Psoas muscle (tissue), 8 donors: ENCODE measurements around the gene RING1. TPM values are rescaled to one million over a fixed set of nuclear protein-coding genes. Genes with fewer than 3 reads are reported as not detected.

Experiments used
- ATAC-seq, 4 donors: fragments of 200-7000 bp; cut with Tn5 transposase; one replicate each; pipeline ENCODE4 v1.9.1; 2020; ENCODE audit warnings: moderate library complexity in 3 of 4, mild to moderate bottlenecking in 2 of 4
- DNase-seq, 2 donors: peaks; one replicate each; pipeline ENCODE4 v3.0.0-alpha.2; 2020
- H3K27ac ChIP-seq: fragments of 200-600 bp; one replicate; pipeline ENCODE4 v1.8.0; 2022
- H3K27me3 ChIP-seq, 3 donors: fragments of 200-600 bp in 1 of 3; one replicate each; pipeline versions ENCODE4 v1.6.1 to v1.8.0; 2013 to 2022; ENCODE audit warnings: low read length in 2 of 3, mild to moderate bottlenecking in 2 of 3, moderate library complexity in 1 of 3; ENCODE audit not compliant: insufficient read depth in 3 of 3
- H3K36me3 ChIP-seq, 2 donors: fragments of 200-600 bp in 1 of 2; one replicate each; pipeline versions ENCODE4 v1.6.1 to v1.8.0; 2013 to 2022; ENCODE audit warnings: low read depth in 1 of 2, mild to moderate bottlenecking in 1 of 2, moderate library complexity in 1 of 2; ENCODE audit not compliant: insufficient read depth in 1 of 2
- H3K4me1 ChIP-seq: fragments of 200-600 bp; one replicate; pipeline ENCODE4 v1.8.0; 2022
- H3K4me3 ChIP-seq: fragments of 200-600 bp; one replicate; pipeline ENCODE4 v1.8.0; 2022; ENCODE audit warnings: mild to moderate bottlenecking
- H3K9me3 ChIP-seq: fragments of 200-600 bp; one replicate; pipeline ENCODE4 v1.8.0; 2022
- CTCF ChIP-seq: fragments of 200-600 bp; IDR thresholded peaks from one replicate; pipeline ENCODE4 v1.8.0; 2022; ENCODE audit warnings: antibody characterized with exemption
- WGBS, 3 donors: extraction: QIAGEN DNeasy Blood & Tissue Kit; methylation state at CpG; one replicate each; pipeline versions ENCODE4 v1.1.6 to v1.1.7; 2013; 5-methylcytosine and 5-hydroxymethylcytosine counted together
- intact Hi-C, 2 donors: fragments of 100-400 bp; cut with DNase I; formaldehyde crosslinking; loops; one replicate each; pipeline versions ENCODE4 v1.11.0 to v1.14.2; 2022
- polyA plus RNA-seq, 3 donors: library from polyadenylated mRNA; stranded (reverse); fragments of 200-250 nt; gene quantifications; one replicate each; pipeline ENCODE4 v1.2.3, GENCODE V29; 2013
- total RNA-seq, 4 donors: library from RNA; stranded (reverse); fragmentation: NEBNext Ultra II Directional in 2 of 4; extraction: Animal tissue kit (Norgen Biotek cat#: 25700) in 2 of 4; gene quantifications; one replicate each; pipeline versions ENCODE4 v1.2.1 to v1.2.4, GENCODE V29; 2021 to 2023
- donor health status: healthy with polysubstance abuse.
- donor health status: DM: no; HTN: no; CAD: no; lungs with moderate emphysema.
- donor health status: Bipolar disorder and iron deficiency.
- donor health status: healthy.
- donor health status: DM: yes; HTN: yes; CAD: no.
- donor health status: DM: no; HTN: no; CAD: no.
- donor health status: DM: no; HTN: no; CAD: no.
- donor health status: DM: yes; HTN: yes; CAD: no.

RING1 gene
- total and polyA plus RNA-seq, 7 donors, result 27.9 to 39.4 (median 30.2) TPM

- no peaks in the 10 kb centered on the region for H3K9me3 ChIP-seq
- peaks cover 6 to 20% of the 10 kb centered on the region in 2 donors for H3K36me3 ChIP-seq
- ATAC-seq (peak; percentile 72 to 82 (median 78)), DNase-seq (peak; percentile 87 to 92)
- peak; percentile 98 for TF ChIP-seq CTCF
- H3K27ac ChIP-seq, result peak overlapping the region; percentile 85
- WGBS, 3 donors, result 5 to 7% (median 5%) methylated on average over 28 of the region's 28 CpGs
- intact Hi-C loops, result loop anchor here (1.0 to 5.0 kb wide), 6 partner anchors 41 to 233 kb away; partner anchors contain the start of gene RING1 (in 1 of the 2)
- H3K4me1 ChIP-seq, result peaks cover 13% of the 10 kb centered on the region
- peak overlapping the region; percentile 74 for H3K4me3 ChIP-seq
- H3K27me3 ChIP-seq, result no peaks in the 10 kb centered on the region
Observed at GRCh38 chr6:33247977-33248642, 39.8 kb downstream of the RING1 start.

GRCh38 chr6:33248643-33248931, 40.3 kb downstream of the RING1 start:
- peak overlapping the region; percentile 85 for H3K27ac ChIP-seq
- no peaks in the 10 kb centered on the region for H3K27me3 ChIP-seq
- peaks cover 6 to 22% of the 10 kb centered on the region in 2 donors for H3K36me3 ChIP-seq
- DNase-seq (no peak), ATAC-seq (peak; percentile 4 to 35 (median 16))
- 0 to 1% (median 0%) methylated on average over 17 to 18 of the region's 18 CpGs for WGBS, 3 donors
- TF ChIP-seq CTCF, result no peak
- H3K4me1 ChIP-seq, result peaks cover 13% of the 10 kb centered on the region
- peak overlapping the region; percentile 74 for H3K4me3 ChIP-seq
- intact Hi-C loops, result loop anchor here (1.0 to 5.0 kb wide), 6 partner anchors 41 to 234 kb away; partner anchors contain the start of gene RING1 (in 1 of the 2)
- no peaks in the 10 kb centered on the region for H3K9me3 ChIP-seq

GRCh38 chr6:33248932-33249731, 40.8 kb downstream of the RING1 start:
- peak; percentile 95 to 97 (median 96) for ATAC-seq
- H3K9me3 ChIP-seq, result no peaks in the 10 kb centered on the region
- DNase-seq, result peak; percentile 96 to 98
- peaks cover 13% of the 10 kb centered on the region for H3K4me1 ChIP-seq
- peaks cover 6 to 27% of the 10 kb centered on the region in 2 donors for H3K36me3 ChIP-seq
- H3K27ac ChIP-seq, result peak overlapping the region; percentile 85
- H3K27me3 ChIP-seq, result no peaks in the 10 kb centered on the region
- WGBS, 3 donors, result 0 to 1% (median 0%) methylated on average over 58 of the region's 58 CpGs
- H3K4me3 ChIP-seq, result peak overlapping the region; percentile 74
- no peak for TF ChIP-seq CTCF
- intact Hi-C loops, result loop anchor here (1.0 to 5.0 kb wide), 6 partner anchors 42 to 234 kb away; partner anchors contain the start of gene RING1 (in 1 of the 2)

GRCh38 chr6:33249732-33250630, 41.7 kb downstream of the RING1 start:
- DNase-seq (peak in 1 of 2 donors; percentile 63), ATAC-seq (peak in 1 of 4 donors; percentile 1)
- no peaks in the 10 kb centered on the region for H3K9me3 ChIP-seq
- peak overlapping the region; percentile 85 for H3K27ac ChIP-seq
- TF ChIP-seq CTCF, result no peak
- intact Hi-C loops, result loop anchor here (2.0 to 5.0 kb wide), 4 partner anchors 43 to 235 kb away; partner anchors contain the start of gene RING1 (in 1 of the 2)
- peak overlapping the region; percentile 74 for H3K4me3 ChIP-seq
- 9 to 11% (median 11%) methylated on average over 15 of the region's 15 CpGs for WGBS, 3 donors
- peaks cover 13% of the 10 kb centered on the region for H3K4me1 ChIP-seq
- peaks cover 6 to 36% of the 10 kb centered on the region in 2 donors for H3K36me3 ChIP-seq
- no peaks in the 10 kb centered on the region for H3K27me3 ChIP-seq
